NCI-H460 (cell line): ENCODE data around the gene SYNJ2. TPM values are rescaled to one million over a fixed set of nuclear protein-coding genes. Genes with fewer than 3 reads are reported as not detected.

ENCODE experiments used
- DNase-seq: peaks from one replicate; pipeline ENCODE4 v3.0.0-alpha.2; 2016; ENCODE audit warnings: low read depth; ENCODE audit errors: extremely low read depth
- total RNA-seq: library from RNA; depleted of rRNA; stranded (reverse); fragments of >200 nt; shearing (Covaris generic); gene quantifications from 2 replicates; pipeline ENCODE4 v1.2.3, GENCODE V29; 2014

The SYNJ2 gene
- total RNA-seq, 1 experiment from 2014 or later: 3.4 TPM

DNA sequence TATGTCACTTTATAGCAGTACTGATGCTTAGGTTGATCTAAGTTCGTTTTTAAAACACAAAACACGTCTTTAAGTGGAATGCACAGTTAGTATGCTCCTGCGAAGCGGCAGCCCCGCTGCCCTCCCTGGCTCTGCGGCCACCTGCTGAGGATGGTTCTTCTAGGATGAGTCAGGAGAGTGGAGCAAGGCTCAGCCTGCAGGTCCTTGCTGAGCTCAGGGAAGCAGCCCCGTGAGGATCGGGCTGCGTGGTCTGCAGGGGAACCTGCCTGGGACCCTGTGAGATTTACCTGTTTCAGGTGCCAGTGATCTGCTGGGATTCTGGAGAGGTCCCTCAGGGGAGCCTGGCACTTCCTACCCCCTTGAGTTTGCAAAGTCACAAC lies 57.5 kb downstream of the SYNJ2 start:
- no peak for DNase-seq

- DNase-seq: no peak
These were observed 57.9 kb downstream of the SYNJ2 start for GRCh38 chr6:158039571-158040050.

- DNase-seq: peak; percentile 17
These were observed 58.6 kb downstream of the SYNJ2 start for GRCh38 chr6:158040051-158040803.

GRCh38 chr6:158040804-158041347 lies 59.2 kb downstream of the SYNJ2 start:
- no peak for DNase-seq

- no peak for DNase-seq
These were observed 59.7 kb downstream of the SYNJ2 start for GRCh38 chr6:158041370-158041769.

DNA sequence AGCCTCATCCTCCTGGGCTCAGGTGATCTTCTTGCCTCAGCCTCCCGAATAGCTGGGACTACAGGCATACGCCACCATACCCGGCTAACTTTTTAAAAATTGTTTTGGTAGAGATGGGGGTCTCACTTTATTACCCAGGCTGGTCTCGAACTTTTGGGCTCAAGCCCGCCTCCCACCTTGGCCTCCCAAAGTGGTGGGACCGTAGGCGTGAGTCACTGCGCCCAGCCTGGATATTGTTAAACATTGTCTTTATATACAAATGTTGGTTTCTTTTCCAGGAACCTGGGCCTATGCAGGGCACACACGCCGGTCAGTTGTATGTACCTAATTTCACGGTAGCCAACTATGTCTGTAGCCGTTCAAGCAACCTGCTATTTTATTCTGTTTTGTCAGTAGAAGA lies 60.1 kb downstream of the SYNJ2 start:
- DNase-seq: no peak

DNA sequence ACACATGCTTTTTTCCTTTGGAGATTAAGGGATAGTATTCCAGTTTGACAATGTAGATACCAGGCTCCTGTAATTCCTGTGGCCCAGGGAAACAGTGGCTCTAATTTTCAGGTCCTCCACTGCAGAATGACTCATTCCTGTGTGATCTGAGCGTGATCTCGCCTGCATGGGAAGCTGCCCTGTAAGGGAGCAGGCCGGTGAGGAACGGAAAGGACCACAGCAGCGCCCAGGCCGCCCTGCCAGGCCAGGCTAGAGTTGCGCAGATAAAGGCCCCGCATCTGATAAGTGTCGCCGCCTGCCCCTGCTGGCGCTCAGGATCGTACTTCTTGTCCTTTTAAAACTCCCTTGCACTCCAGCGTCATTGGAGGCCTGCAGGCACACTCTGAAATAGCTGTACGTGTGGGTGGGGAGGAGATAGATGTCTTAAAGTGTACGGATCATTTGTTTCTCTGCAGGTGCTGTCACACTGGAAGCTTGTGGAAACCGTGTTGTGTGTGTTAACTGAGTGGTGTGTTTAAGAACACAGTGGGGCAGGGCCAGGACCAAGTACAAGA lies 60.7 kb downstream of the SYNJ2 start:
- no peak for DNase-seq

DNA sequence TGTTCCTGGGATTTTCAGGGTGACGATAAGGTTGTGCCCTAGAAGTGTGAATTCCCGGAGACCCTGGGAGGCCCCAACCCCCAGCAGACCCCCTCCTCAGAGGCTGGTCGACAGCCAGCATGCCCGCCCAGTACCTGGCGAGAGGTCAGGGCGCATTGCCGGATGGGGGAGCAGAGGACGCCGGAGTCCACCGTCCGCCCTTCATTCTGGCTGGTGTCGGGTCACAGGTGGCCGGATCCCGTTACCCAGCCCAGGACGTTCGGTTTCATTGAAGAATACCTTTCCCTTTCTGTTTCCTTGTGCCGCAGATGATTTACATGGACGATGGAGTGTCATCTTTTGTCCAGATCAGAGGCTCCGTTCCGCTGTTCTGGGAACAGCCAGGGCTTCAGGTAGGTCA lies 61.3 kb downstream of the SYNJ2 start:
- no peak for DNase-seq

DNA sequence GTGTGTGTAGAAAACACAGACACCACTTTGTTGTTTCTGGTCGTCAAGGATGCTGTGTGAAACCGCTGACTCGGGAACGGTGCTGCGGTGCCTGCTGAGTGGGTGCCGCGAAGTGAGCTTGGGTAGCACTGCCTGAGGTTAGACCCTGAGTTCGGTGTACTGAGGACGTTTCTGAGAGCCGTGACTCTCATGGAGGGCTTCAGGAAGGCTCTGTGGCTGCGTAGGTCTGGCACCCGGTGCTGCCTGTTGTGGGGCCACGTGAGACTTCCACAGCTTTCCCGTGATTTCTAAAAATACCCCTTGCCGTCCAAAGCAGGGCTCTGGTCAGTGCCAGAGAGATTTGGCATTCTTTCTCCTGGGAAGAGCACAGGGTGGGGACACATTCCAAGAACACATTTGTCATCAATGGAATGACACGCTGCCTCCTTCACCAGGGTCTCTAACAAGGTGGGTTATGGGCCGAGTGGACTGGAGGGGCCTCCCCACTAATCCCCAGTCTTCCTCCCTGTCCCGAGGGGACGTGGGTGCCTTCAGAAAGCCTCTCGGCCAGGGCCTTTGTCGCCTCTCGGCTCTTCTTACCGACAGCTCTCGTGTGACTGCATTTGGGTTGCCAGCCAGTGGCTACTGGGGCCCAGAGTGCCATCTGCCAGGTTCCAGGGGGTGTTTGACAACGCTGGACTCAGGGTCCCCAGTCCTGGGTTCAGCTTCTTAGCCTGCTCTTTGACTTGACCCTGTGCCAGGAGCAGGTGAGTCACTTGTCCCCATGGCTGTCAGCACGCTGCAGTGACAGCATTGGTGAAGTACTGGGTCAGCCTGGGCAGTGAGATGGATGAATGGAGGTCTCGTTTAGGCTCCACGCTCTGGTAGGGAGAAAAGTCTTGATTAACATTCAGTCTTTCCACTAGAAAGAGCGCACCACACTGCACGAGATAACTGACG lies 62.2 kb downstream of the SYNJ2 start:
- no peak for DNase-seq

DNA sequence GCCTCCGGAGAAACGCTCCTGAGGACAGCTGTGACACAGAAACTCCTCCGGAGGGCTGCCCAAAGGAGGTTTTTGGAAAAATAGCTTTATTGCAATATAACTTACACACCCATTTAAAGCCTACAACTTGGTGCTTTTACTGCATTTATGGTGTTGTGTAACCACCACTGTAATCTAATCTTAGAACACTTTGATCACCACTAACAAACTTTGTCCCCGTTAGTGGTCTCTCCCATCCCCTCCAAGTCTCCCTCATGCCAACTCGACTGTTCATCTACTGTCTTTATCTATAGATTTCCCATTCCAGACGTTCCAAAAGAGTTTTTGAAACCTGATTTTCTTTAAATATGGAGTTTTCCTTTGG lies 62.8 kb downstream of the SYNJ2 start:
- no peak for DNase-seq

- DNase-seq: no peak
These were observed 64.8 kb downstream of the SYNJ2 start for GRCh38 chr6:158046201-158047126.

GRCh38 chr6:158047127-158047518 lies 65.5 kb downstream of the SYNJ2 start:
- no peak for DNase-seq

DNA sequence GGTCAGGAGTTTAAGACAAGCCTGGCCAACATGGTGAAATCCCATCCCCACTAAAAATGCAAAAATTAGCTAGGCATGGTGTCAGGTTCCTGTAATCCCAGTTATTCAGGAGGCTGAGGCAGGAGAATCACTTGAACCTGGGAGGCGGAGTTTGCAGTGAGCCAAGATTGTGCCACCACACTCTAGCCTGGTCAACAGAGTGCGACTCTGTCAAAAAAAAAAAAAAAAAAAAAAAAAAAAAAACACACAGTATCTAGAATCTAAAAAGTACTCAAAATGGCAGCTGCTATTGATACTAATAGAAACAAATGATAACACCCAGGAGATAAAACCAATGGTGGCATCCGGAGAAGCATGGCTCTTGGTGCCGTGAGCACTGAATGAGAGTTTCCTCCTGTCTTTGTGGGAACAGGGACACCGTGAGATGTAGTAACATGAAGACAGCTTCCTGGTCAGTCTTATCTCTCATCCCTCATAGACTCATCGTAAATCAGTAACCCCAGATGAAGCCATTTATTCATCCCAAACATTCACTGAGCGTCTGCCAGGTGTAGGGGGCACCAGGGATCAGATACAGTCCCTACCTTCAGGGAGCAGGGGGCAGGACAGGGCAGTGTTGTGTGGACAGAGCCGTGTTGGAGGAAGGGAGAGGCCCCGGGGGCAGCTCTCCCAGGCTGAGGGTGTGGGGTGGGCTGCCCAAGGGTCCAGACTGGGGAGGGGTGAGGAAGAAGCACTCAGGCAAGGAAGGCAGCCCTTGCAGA lies 66.1 kb downstream of the SYNJ2 start:
- no peak for DNase-seq

DNA sequence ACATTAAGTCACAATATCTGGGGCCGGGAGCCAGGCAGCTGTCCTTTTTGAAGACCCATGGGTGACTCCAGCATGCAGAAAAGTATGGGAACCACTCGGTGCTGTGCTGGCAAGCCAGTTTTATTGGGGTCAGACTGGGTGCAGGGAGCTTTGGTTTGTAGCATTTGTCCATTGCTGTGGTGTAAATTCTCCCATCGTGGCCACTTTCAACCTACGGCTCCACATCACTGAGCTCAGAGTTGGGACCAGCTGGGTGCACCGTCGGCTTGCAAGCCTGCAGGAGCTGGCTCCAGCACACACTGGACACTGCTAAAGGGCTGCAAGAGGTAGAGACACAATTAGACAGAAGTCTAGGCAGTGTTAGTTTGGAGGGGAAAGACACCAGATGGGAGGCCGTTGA lies 66.9 kb downstream of the SYNJ2 start:
- no peak for DNase-seq

- no peak for DNase-seq
These were observed 67.7 kb downstream of the SYNJ2 start for GRCh38 chr6:158049055-158050028.

DNA sequence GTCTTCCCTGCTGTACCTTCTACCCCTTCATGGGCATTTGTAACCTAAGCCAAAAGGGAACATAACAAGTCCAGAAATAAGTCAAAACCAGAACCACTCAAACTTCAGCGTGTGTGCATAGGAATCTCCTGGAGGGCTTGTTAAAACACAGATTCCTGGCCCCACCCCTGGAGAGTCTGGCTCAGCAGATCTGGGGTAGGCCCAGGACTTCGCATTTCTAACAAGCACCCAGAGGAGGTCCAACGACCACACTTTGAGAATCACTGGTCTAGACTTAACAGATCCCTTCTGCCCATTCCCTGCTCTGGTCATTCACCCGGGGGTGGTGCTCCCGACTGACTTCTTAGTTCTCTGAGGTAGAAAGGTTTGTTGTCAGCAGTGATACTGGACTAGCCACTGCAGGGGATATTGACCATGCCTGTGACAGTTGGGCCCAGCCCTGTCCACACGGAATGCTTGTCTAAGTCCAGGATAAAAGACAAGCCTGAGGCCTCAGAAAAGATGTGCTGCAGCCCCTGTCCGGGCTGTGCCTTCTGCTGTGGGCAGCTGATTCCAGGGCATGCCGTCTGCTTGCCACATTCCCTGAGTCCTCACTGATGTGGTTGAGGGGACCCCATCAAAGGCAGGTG lies 68.6 kb downstream of the SYNJ2 start:
- no peak for DNase-seq

DNA sequence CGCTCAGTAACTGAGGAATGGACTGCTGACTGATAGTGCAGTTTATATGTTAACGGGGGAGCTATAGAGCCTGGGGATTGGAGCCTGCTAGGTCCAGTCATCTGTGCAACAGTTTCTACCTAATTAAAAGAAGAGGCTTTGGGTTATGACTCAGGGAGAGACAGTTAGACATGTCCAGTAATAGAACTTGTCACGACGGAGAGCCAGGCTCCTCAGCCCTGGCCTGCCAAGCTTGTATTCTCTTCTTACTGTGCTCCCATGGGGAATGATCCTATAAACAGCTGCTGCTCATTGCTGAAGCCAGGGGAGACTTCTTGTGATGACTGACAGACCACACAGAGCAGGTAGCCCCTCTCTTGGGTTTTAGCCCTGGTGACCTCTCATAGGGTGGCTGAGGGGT lies 69.3 kb downstream of the SYNJ2 start:
- DNase-seq: no peak

GRCh38 chr6:158051968-158052367 lies 70.3 kb downstream of the SYNJ2 start:
- DNase-seq: no peak
